Fibroblast of skin of left quadriceps (primary cell): ENCODE results near the gene DYNC1LI2.
A peak's percentile ranks its signal among the peaks of the same experiment; 100 is the strongest.

ENCODE experiments used
- DNase-seq, 2 experiments: peaks; one replicate each; pipeline ENCODE4 v3.0.0-alpha.2; 2013; ENCODE audit warnings: low read depth in 2 of 2

The DYNC1LI2 gene

GRCh38 chr16:66740010-66740409 is 11.4 kb downstream of the DYNC1LI2 start:
- no peak for DNase-seq

DNA sequence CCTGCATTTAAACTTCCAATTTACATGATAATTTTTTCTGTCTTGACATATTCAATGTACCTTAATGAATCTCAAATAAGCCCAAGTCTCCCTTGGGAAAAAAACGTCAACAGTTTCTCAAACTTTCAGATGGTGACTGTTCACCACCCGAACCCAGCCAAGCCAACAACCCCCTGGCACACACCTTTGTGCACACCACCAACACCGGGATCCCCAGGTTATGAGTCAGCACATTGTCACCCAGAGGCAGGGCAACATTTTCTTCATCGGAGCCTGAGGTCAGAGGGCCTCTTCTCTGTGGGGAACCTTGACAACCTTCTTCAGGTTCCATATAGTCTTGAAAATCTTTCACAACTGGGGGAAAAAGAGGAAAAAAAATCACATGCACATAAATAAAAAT is 15.5 kb downstream of the DYNC1LI2 start:
- DNase-seq = no peak

DNA sequence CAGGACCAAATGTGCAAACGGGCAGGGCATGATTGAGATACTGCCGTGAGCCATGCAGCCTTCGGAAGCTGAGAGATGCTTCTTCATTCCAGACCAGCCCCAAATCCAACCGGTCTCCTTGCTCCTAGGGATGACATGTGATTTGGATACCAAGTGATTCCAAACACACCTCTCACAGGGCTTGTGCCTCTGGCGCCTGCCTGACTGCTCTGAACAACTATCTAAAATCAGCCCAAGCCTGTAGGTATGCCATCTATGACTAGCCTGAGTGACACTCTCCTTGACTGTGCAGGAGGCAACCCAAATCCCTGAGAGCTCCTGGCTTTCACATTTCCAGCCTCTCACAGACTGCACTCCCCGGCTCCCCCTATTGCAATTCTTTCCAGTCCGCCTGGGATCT is 20.3 kb downstream of the DYNC1LI2 start:
- no peak for DNase-seq

DNA sequence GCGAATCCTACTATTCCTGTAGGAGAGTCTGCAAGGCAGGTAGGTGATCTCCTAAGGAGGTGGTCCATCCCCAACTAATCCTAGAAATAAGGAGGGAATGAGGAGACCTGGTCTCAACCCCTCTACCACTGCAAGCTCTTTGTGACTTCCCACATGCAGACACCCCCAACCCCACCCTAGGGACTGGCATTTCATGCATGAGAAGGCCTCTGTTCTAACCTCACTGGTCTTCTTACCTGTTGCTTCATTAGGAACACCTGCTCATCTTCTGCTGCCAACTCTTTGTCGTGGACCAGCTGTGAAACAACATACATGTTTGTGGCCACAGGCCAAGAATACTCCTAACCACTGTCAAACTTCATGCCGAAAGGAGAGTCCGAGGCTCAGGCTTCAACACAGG is 22.6 kb downstream of the DYNC1LI2 start:
- DNase-seq = no peak

DNA sequence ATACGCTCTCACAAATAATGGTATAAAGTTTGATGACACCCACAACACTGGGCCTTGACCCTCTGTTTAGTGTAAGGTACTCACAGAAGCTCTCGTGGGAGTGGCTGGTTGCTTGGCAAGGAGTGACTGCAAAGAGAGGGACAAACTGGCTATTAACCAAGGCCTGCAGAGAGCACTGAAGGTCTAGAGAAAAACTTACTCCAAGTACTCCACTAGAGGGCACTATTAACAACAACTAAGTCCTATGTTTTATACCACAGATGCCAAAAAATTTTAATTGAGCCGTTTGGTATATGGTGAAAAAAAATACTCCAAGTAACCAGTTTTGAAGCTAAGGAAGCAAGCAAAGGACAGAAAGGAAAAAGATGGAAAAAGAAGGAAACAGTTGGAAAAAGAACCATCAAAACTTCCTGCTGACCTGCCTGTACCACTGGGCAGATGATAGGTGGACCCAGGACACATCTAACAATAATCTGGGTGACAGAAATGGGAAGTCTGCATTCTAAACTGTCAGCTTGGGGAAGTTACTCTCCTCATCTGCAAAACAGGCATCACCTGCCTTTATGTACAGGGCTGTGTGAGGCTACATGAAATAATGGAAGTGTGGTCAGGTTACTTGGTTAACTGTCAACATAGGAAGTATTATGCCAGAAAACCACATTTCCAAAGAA is 23.2 kb downstream of the DYNC1LI2 start:
- DNase-seq = no peak

GRCh38 chr16:66720766-66721165 is 30.6 kb downstream of the DYNC1LI2 start:
- no peak for DNase-seq

DNA sequence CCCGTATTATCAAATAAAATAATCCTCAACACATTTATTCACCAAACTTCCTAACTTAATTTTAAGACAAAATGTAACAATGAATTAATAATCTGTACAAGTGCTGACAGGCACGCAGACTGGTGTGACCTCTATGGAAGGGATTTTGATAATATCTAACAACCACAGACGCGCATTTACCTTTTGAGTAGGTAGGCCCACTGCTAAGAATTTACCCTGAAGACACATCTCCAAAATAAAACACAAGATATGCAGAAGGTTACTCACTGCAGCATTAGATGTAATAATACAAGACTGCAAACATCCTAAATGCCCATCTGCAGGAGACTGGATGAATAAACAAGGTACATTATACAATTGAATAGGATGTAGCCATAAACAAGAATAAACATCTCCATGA is 32.2 kb downstream of the DYNC1LI2 start:
- no peak for DNase-seq

DNA sequence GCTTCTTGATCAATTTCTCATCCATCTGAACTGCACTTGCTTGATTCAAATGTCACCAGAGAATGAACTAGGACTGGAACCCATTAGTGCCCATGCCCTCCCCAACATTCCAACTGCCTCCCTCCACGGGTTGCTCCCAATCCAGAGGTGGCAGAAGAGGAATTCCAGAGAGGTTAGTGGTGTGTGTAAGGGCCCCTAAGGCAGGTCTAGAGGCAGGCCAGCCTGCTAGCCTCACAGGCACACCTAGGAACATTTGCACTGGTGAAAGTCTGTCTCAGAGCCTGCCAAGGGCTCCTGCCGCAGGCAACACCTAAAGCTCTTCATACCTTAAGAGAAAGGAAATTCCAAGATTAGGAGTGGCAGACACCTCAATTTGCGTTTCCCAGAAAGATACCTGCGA is 33.6 kb downstream of the DYNC1LI2 start:
- no peak for DNase-seq

- peak; percentile 66 to 69 for DNase-seq
These were observed 34.2 kb downstream of the DYNC1LI2 start for GRCh38 chr16:66717112-66717675.

DNA sequence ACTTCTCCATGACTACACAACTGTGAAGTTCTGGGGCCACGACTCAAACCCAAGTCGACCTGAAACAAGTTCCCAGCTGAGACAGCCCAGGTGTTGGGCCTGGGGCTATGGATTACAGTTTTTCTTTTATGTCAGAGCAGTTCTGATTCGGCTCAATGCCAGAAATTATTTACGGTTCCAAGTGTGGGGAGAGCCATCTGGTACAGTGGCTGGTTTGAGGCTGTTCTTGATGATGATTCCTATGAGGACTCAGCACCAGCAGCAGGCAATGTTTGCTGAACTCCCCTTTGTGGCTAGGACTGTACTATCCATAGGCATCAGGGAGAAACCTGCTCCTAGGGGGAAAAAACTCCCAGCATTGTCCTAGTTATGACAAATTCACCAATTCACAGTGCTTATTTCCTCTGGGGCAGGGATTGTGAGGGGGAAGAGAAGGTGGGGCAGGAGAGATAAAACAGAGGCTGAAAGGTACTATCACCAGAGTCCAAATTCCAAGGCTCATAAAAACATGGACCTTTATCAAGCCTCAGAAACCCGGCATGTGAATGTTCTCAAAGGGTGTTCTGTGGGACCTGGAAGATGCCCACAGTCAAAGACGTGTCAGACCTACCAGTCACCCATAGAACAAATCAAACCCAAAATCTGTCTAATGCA is 36.6 kb downstream of the DYNC1LI2 start:
- no peak for DNase-seq

GRCh38 chr16:66714062-66714461 is 37.3 kb downstream of the DYNC1LI2 start:
- no peak for DNase-seq

DNA sequence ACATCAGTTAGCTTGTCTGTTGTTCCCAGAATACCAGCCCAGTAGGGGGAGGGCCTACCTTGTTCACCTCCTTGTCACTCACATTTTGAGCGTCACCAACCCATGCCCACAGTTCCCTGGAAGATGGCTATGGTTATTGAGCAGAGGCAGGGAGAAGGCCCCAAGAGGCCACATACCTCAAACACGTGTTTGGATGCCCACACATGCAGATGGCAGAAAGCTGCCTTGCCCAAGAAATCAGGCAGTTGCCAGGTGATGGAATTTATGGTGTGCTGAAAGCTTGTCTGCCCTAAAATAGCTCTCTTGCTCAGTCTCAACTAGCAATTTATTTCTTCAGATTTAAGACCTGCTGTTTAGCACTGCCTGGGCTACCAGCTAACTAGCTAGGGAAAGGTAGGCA is 38.3 kb downstream of the DYNC1LI2 start:
- DNase-seq = no peak

DNA sequence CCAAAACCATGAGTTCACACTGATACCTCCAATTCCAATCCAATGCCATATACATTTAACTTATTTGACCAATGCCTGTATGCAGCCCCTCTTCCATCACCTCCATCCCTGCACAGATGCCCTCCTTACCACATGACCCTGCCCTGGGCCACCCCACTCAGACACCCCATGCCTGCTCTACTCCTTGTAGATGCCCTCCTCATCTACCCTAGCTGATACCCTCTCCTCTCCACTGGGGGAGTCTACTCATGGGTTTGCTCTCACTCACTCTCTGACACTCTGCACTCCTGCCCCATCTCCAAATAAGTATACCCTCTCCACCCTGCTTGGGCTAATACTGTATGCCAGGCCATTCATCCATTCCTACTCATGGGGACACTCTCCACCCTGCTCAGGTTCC is 38.9 kb downstream of the DYNC1LI2 start:
- DNase-seq = no peak

- DNase-seq = no peak
These were observed 39.8 kb downstream of the DYNC1LI2 start for GRCh38 chr16:66711581-66711980.

DNA sequence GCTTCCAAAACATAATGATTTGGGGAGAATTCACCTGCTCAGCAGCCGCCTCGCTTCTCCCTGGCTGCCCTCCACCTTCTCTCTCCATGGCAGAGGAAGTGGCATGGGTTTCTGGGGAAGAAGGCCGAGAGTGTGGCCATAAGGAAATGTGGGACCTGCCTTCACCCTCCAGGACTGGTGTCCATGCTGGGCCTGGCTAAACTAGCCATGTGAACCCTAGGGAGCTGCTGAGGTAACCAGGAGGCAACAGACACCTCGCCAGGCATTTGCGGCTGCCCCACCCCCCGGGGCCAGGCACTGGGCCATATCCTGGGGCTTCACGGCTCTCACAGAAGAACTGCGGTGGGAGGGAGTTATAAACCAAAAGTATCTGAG is 44.9 kb downstream of the DYNC1LI2 start:
- no peak for DNase-seq

DNA sequence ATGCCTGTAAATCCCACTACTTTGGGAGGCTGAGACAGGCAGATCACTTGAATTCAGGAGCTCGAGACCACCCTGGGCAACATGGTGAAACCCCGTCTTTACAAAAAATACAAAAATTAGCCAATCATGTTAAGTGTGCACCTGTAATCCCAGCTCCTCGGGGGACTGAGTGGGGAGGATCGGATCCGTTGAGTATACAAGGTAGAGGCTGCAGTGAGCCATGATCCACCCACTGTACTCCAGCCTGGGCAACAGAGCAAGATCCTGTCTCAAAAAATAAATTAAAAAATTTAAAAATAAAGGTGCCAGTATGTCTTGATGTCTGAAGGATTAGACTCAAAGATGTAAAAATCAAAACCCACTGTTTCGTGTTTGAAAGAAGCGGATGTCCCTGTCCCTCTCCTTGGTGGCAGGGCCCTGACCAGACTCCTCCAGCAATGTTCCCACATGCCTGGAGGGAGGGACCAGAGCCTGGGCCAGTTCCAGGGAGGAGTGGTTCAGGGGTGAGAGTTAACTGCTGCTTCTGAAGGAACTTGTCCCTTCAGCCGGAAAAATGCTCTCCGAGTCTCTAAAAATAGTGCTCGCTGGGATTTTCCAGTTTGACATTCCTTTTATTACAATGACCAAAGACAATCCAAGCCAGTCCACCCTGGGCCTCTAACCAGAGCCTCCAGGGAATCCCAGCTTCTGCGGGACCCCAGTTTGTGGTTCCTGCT is 45.5 kb downstream of the DYNC1LI2 start:
- DNase-seq = no peak

DNA sequence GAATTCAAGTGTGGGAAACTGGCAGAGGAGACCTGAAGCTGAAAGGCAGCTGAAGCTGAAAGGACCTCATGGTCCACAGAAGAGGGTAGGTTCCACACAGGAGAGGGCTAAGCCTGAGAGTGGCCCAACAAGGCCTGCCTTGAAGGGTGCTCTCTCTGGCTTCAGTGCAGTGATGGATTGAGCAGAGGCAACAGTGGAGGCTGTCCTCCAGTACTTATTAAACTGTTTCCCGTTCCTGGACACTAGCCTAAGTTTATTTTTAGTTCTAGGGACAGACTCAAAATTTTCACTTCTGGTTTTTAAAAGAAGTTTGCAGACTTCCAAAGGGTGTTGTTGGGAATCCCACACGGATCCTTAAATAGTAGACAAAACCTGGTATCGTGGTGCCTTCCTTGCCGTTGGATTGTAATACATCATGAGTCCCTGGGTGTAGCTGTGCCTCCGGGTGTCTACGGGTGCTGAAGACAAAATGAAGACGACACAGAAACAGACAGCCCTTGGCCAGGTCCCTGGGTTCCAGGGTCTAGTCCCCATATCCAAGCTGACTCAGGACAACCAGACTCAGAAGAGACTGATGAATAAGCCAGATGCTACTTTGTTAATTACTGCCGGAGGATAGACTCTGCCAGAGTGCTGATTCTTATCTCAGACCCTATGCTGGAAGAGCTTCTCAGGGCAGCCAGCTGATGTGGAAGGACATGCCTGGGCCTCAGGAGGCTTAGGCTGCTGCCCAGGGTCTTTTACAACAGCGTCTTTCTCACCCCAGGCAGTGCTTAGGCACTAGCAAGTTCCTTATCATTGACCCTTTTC is 47.8 kb downstream of the DYNC1LI2 start:
- DNase-seq = no peak

GRCh38 chr16:66701516-66701915 is 49.9 kb downstream of the DYNC1LI2 start:
- no peak for DNase-seq

GRCh38 chr16:66701026-66701425 is 50.4 kb downstream of the DYNC1LI2 start:
- no peak for DNase-seq

GRCh38 chr16:66699898-66700297 is 51.5 kb downstream of the DYNC1LI2 start:
- DNase-seq = no peak

DNA sequence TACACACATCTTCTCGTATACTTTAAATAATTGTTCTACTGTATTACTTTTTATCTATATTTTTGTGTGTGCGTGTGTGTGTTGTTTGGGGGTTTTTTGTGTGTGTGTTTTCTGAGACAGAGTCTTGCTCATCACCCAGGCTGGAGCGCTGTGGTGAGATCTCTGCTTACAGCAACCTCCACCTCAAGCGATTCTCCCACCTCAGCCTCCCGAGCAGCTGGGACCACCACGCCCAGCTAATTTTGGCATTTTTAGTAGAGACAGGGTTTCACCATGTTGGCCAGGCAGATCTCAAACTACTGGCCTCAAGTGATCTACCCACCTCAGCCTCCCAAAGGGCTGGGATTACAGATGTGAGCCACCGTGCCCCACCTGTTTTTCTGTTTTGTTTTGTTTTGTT is 53.4 kb downstream of the DYNC1LI2 start:
- DNase-seq = no peak
